Skin epidermis (tissue), 12 donors: ENCODE results near the gene KCNG2.
A peak's percentile ranks its signal among the peaks of the same experiment; 100 is the strongest.

Experiments
- H3K27ac ChIP-seq, 21 experiments: fragments of 200-600 bp; sonication (generic) in 11 of 21; one replicate each; pipeline ENCODE4 v1.5.0; 2020; ENCODE audit warnings: mild to moderate bottlenecking in 3 of 21, inconsistent platforms in 2 of 21, moderate library complexity in 2 of 21
- H3K4me3 ChIP-seq, 7 experiments: fragments of 200-600 bp; sonication (generic) in 2 of 7; one replicate each; pipeline ENCODE4 v1.5.0; 2020; ENCODE audit warnings: inconsistent platforms in 2 of 7, mild to moderate bottlenecking in 2 of 7, moderate library complexity in 1 of 7

The KCNG2 gene

GRCh38 chr18:79942786-79943607 is 145.3 kb downstream of the KCNG2 start:
- Histone ChIP-seq H3K27ac (peak overlapping the region in 4 of 21 experiments; percentile 38 to 47 (median 40)), H3K4me3 (no peak overlapping the region)

GRCh38 chr18:79943608-79944125 is 145.9 kb downstream of the KCNG2 start:
- no peak overlapping the region for H3K4me3 ChIP-seq

DNA sequence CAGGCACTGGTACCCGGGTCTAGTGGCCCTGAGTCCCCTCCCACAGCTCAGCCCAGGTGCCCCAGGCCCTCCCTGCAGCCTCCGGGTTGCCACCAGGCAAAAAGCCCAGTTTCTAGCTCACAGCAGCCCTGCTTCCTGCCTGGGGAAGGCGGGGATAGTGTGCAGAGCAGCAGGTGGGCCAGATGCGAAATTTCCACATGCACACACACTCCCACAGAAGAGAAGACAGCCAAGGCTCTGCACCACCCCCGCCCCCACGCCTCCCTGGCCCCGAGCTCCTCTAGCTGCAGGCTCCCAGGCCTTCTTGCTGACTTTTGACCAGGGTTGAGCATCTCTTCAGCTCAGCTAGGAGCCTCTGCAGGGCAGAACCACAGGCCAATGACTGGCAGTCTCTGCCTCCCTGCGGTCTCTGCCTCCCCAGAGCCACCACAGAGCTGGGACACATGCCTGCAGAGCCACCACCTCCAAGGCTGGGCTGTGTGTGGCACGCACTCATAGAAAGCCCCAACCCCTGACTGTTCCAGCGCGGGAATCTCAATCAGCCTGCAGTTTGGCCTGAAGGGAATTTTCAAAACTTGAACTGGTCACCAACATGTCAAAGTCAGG is 146.5 kb downstream of the KCNG2 start:
- H3K27ac ChIP-seq: peak overlapping the region in 8 of 21 experiments; percentile 25 to 68 (median 40)
- H3K4me3 ChIP-seq: no peak overlapping the region

More at GRCh38 chr18:79943608-79944125, 145.9 kb downstream of the KCNG2 start:
- peak overlapping the region in 7 of 21 experiments; percentile 6 to 68 (median 38) for H3K27ac ChIP-seq

DNA sequence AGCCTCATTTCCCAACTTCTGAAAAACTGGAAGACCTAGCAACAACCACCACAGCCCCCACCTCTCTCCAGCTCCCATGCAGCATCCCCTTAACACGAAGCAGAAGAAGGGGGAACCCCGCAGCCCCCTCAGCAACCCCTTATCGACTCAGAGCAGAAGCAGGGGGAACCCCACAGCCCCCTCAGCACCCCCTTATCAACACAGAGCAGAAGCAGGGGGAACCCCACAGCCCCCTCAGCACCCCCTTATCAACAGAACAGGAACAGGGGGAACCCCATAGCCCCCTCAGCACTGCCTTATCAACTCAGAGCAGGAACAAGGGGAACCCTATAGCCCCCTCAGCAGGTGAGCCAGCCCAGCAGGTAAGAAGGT is 147.0 kb downstream of the KCNG2 start:
- Histone ChIP-seq H3K4me3 (no peak overlapping the region), H3K27ac (peak overlapping the region in 7 of 21 experiments; percentile 12 to 55 (median 36))

DNA sequence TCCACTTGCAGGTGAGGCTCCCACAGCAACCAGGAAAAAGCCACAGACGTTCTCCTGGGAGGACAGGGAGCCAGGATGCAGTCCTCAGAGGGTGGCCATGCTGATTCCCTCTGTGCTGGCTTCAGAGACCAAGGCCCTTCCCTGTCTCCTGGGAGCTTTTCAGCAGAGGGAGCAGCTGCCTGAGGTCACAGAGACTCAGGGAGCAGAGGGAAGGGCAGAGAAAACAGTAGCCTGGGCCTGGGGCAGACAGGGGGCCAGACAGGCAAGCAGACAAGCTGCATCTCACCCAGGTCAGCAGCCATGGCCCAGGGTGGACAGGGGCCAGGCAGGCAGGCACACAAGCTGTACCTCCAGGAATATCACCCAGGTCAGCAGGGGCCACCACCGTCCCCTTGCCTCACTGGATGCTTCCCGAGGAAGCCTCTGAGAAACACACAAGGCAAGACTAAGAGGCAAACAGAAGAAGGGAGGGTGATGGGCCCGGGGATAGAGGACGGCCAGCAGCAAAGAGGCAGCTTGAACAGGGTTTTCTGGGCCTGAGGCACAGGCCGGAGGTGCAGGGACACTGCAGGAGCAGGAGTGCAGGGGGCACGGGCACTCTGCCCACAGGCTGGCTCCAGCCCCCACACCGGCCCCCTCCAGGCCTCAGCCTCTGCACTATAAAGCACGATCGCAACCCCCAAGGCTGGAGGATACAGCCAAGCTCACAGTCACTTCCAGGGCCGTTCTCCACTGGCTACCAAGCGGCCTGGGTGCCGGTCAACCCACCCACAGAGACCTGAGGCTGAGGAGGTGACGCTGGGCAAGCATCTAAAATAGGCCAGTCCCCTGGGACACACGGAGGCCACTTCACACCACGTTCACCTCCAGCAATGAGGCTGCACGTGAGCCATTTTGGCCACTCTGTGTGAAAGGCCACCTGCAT is 147.6 kb downstream of the KCNG2 start:
- Histone ChIP-seq H3K27ac (peak overlapping the region in 8 of 21 experiments; percentile 12 to 55 (median 37)), H3K4me3 (no peak overlapping the region)

GRCh38 chr18:79947054-79947755 is 149.5 kb downstream of the KCNG2 start:
- peak overlapping the region in 4 of 21 experiments; percentile 5 to 50 (median 12) for H3K27ac ChIP-seq
- no peak overlapping the region for H3K4me3 ChIP-seq

GRCh38 chr18:79947881-79948610 is 150.3 kb downstream of the KCNG2 start:
- Histone ChIP-seq H3K4me3 (no peak overlapping the region), H3K27ac (peak overlapping the region in 2 of 21 experiments; percentile 12 to 50)

GRCh38 chr18:79948719-79949411 is 151.1 kb downstream of the KCNG2 start:
- H3K27ac ChIP-seq: peak overlapping the region in 14 of 21 experiments; percentile 4 to 99 (median 68)
- peak overlapping the region in 1 of 7 experiments; percentile 98 for H3K4me3 ChIP-seq
